ENCODE measurements around the gene TRABD2B. TPM values are rescaled to one million over a fixed set of nuclear protein-coding genes. Genes with fewer than 3 reads are reported as not detected.

The TRABD2B gene
- polyA plus RNA-seq, 1 of the 3 experiments (the other 2 are of a cell fraction): 0.03 TPM

GRCh38 chr1:48025076-48025475 is 27.9 kb upstream of the TRABD2B start:
- DNase-seq: no peak
- no peaks in the 10 kb centered on the region for H3K79me2 ChIP-seq (ENCODE audit: insufficient read depth)
- peaks cover 0 to 9% of the 10 kb centered on the region in 2 experiments; a peak in 1 of 4 replicates for H3K4me1 ChIP-seq (ENCODE audit: control insufficient read depth in 1 of 2, insufficient read depth in 2 of 2, low read depth in 1 of 2, low read length in 1 of 2)
- POLR2A ChIA-PET: no interaction called here
- TF ChIP-seq SMC3 (IDR thresholded peaks at IDR 0.05; ENCODE audit: low read depth, low read length): no peak
- TF ChIP-seq RCOR1 (IDR thresholded peaks at IDR 0.05; ENCODE audit: low read length): no peak
- TF ChIP-seq ELF1 (IDR thresholded peaks at IDR 0.05): no peak
- TF ChIP-seq SIN3A (IDR thresholded peaks at IDR 0.05; ENCODE audit: borderline replicate concordance, low read depth, low read length): no peak
- no peak for TF ChIP-seq CTCF (IDR thresholded peaks at IDR 0.05)
- TF ChIP-seq POLR2AphosphoS5 (IDR thresholded peaks at IDR 0.05; ENCODE audit: low read depth, low read length): no peak
- no peak for TF ChIP-seq TAF1 (IDR thresholded peaks at IDR 0.05; ENCODE audit: borderline replicate concordance, low read depth, low read length)
- TF ChIP-seq USF2 (IDR thresholded peaks at IDR 0.05; ENCODE audit: borderline replicate concordance, low read depth, low read length): no peak
- TF ChIP-seq MEF2A (IDR thresholded peaks at IDR 0.05; ENCODE audit: borderline replicate concordance, low read depth): no peak
- no peak for TF ChIP-seq USF1 (IDR thresholded peaks at IDR 0.05; ENCODE audit: borderline replicate concordance, low read depth)
- TF ChIP-seq FOXM1 (IDR thresholded peaks at IDR 0.05; ENCODE audit: low read depth): no peak
- TF ChIP-seq IRF3 (IDR thresholded peaks at IDR 0.05; ENCODE audit: low read depth, low read length): no peak
- no peaks in the 10 kb centered on the region for H4K20me1 ChIP-seq (ENCODE audit: insufficient read depth)
- H3F3A ChIP-seq (replicated peaks; ENCODE audit: insufficient read depth): no peaks in the 10 kb centered on the region
- CTCF ChIA-PET: interaction anchor here (1.0 to 1.3 kb wide), 4 partner anchors 28 to 287 kb away, joined by 3 to 7 read pairs (median 4); partner anchors contain the start of gene TRABD2B
- H3K9me3 ChIP-seq: no peaks in the 10 kb centered on the region
- H3K9me2 ChIP-seq: no peaks in the 10 kb centered on the region
- H2AFZ ChIP-seq (ENCODE audit: low read depth): no peak overlapping the region
- H3K27me3 ChIP-seq (ENCODE audit: insufficient read depth): no peaks in the 10 kb centered on the region
- no peak overlapping the region for H3K27ac ChIP-seq (ENCODE audit: low read depth in 2 of 2, low read length in 1 of 2)
- no peak overlapping the region for H3K4me2 ChIP-seq
- no peak overlapping the region for H3K9ac ChIP-seq
- H3K4me3 ChIP-seq (ENCODE audit: low read depth in 2 of 2, low read length in 1 of 2): no peak overlapping the region
- H3K36me3 ChIP-seq (replicated peaks in 1 of 2; ENCODE audit: control insufficient read depth in 1 of 2, insufficient read depth in 2 of 2, low read length in 1 of 2): no peaks in the 10 kb centered on the region

GRCh38 chr1:48023488-48023887 is 26.3 kb upstream of the TRABD2B start:
- POLR2A ChIA-PET: no interaction called here
- H3K27ac ChIP-seq (ENCODE audit: low read depth in 2 of 2, low read length in 1 of 2): no peak overlapping the region
- no peaks in the 10 kb centered on the region for H3K9me2 ChIP-seq
- no peaks in the 10 kb centered on the region for H3K36me3 ChIP-seq (replicated peaks in 1 of 2; ENCODE audit: control insufficient read depth in 1 of 2, insufficient read depth in 2 of 2, low read length in 1 of 2)
- H4K20me1 ChIP-seq (ENCODE audit: insufficient read depth): no peaks in the 10 kb centered on the region
- H3K9ac ChIP-seq: no peak overlapping the region
- H3K79me2 ChIP-seq (ENCODE audit: insufficient read depth): no peaks in the 10 kb centered on the region
- H3K4me2 ChIP-seq: no peak overlapping the region
- no peaks in the 10 kb centered on the region for H3K27me3 ChIP-seq (ENCODE audit: insufficient read depth)
- CTCF ChIA-PET: interaction anchor here (1.5 to 1.8 kb wide), 2 partner anchors 26 to 297 kb away, joined by 6 to 9 read pairs; partner anchors contain the start of gene TRABD2B
- 46% methylated on average over 6 of the region's 6 CpGs for WGBS (ENCODE audit: low lambda C conversion rate)
- no peak overlapping the region for H2AFZ ChIP-seq (ENCODE audit: low read depth)
- H3K4me1 ChIP-seq (ENCODE audit: control insufficient read depth in 1 of 2, insufficient read depth in 2 of 2, low read depth in 1 of 2, low read length in 1 of 2): peaks cover 0 to 15% of the 10 kb centered on the region in 2 experiments; a peak in 1 of 4 replicates
- H3K9me3 ChIP-seq: no peaks in the 10 kb centered on the region
- DNase-seq: no peak
- H3F3A ChIP-seq (replicated peaks; ENCODE audit: insufficient read depth): no peaks in the 10 kb centered on the region
- H3K4me3 ChIP-seq (ENCODE audit: low read depth in 2 of 2, low read length in 1 of 2): no peak overlapping the region
- no peak for TF ChIP-seq RFX5 (IDR thresholded peaks at IDR 0.05; ENCODE audit: low read length)
- TF ChIP-seq RCOR1 (IDR thresholded peaks at IDR 0.05; ENCODE audit: low read length): no peak
- TF ChIP-seq NRF1 (IDR thresholded peaks at IDR 0.05; ENCODE audit: low read depth, low read length): no peak
- no peak for TF ChIP-seq IRF3 (IDR thresholded peaks at IDR 0.05; ENCODE audit: low read depth, low read length)
- TF ChIP-seq MEF2A (IDR thresholded peaks at IDR 0.05; ENCODE audit: borderline replicate concordance, low read depth): no peak
- no peak for TF ChIP-seq RAD21 (IDR thresholded peaks at IDR 0.05; ENCODE audit: low read length)
- TF ChIP-seq MXI1 (IDR thresholded peaks at IDR 0.05; ENCODE audit: low read depth, low read length): no peak
- no peak for TF ChIP-seq REST (IDR thresholded peaks at IDR 0.05; ENCODE audit: low read depth, low read length)
- no peak for TF ChIP-seq FOXM1 (IDR thresholded peaks at IDR 0.05; ENCODE audit: low read depth)
- no peak for TF ChIP-seq GABPA (IDR thresholded peaks at IDR 0.05; ENCODE audit: low read depth)

Data from SK-N-SH (cell line).